ENCODE data around the gene ZBTB34.

Gene ZBTB34

DNA sequence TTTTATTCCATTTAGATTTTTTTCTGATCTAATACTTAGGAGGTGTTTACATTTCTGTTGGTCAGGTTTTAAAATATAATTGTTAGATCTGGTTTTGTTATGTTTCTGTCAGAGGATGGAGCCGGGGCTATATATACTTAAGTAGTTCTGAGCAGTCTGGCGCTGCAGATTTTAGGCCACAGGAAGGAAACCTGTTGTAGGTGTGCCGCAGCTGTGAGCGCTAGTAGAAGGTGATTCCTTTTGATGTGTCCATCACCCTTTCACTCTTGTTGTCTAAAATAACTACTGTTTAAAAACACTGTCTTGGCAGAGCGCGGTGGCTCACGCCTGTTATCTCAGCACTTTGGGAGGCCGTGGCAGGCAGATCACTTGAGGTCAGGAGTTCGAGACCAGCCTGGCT, 17.0 kb downstream of the ZBTB34 start:
- no peak for DNase-seq

DNA sequence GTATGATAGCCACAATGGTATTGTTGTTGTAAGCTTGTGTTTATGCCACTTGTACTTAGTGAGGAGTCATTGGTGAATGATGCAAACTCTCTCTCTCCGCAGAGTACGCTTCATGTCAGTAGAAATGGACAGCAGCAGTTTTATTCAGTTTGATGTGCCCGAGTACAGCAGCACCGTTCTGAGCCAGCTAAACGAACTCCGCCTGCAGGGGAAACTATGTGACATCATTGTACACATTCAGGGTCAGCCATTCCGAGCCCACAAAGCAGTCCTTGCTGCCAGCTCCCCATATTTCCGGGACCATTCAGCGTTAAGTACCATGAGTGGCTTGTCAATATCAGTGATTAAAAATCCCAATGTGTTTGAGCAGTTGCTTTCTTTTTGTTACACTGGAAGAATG, 18.8 kb downstream of the ZBTB34 start:
- DNase-seq: no peak

DNA sequence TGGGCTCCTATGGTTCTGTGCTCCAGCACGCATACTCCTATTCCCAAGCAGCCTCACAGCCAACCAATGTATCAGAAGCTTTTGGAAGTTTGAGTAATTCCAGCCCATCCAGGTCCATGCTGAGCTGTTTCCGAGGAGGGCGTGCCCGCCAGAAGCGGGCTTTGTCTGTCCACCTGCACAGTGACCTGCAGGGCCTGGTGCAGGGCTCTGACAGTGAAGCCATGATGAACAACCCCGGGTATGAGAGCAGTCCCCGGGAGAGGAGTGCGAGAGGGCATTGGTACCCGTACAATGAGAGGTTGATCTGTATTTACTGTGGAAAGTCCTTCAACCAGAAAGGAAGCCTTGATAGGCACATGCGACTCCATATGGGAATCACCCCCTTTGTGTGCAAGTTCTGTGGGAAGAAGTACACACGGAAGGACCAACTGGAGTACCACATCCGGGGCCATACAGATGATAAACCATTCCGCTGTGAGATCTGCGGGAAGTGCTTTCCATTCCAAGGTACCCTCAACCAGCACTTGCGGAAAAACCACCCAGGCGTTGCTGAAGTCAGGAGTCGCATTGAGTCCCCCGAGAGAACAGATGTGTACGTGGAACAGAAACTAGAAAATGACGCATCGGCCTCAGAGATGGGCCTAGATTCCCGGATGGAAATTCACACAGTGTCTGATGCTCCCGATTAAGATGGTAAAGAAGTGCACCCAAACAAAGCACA, 19.9 kb downstream of the ZBTB34 start:
- no peak for DNase-seq

DNA sequence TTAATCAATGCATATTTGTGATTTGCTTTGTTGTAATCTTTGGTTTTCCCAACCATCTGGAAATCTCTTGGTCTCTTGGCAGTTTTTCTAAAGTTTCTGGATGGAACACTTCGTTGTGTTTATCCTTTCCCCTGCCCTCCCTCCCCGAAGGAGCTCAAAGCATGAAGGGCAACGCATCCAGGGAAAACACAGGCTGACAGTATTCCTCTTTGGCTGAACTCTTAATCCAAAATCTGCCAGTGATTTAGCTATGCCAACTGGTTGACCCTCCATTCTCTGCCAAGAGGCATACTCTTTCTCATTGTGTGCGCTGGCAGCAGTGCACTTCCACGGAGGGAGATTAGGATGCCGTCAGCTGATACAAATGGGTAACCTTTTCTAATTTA, 20.5 kb downstream of the ZBTB34 start:
- DNase-seq: no peak

DNA sequence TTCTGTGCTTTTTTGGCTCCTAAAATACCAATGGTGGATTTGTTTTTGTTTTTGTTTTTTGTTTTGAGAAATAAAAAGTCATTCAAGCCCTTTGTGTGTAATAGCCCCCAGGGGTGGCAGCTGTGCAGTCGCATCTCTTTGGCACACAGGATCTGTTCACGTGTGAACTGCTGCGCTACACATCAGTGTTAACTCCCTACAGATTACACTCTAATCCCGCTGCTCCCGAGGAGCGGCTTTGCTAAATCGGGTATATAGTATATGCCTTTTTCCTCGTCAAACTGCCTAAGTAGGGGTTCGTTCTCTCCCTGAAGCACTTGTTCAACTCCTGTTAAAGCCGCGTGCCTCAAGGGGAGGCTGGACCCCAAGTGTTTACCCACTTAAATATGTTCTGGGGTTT, 22.3 kb downstream of the ZBTB34 start:
- DNase-seq: no peak

DNA sequence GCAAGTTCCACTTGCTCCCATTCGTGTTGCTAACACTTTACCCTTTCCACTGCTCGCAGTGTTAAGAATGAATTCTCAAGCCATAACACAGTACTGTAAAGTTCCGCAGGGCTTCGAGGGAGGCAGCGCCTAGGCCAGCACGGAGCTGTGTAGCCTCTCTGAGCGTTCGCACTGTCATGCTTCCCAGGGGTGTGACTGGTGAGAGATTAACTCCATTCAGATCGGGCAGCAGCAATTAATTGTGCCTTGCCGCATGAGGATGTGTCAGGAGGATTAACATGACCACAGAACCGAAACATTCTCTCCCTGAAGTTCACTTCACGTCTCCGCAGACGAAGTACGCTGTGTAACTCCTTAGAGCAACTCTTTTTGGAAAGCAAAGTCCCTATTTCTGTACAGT, 23.2 kb downstream of the ZBTB34 start:
- DNase-seq: no peak

DNA sequence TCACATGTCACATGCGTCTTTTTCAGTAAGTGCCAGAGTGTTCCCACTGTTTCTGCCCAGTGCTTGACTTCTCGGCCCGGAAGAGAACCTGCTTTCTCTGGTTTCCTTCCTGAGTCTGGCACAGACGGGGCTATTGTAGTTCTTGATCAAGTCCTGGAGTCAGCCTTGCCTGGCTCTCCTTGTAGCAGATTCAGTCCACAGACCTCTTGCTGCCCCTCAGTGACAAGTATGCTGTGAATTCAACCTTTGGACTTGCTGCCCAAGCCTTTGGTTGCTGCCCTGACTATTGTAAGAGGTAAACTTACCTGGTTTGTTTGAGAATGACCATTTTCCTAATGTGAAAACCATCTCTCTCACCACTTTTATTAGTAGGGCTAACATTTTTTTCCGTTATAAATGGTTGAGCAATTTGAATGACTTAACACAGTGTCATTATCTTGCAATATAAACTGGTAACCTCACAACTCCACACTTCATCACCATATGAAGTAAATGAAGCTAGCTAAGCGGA, 24.7 kb downstream of the ZBTB34 start:
- DNase-seq: no peak

DNA sequence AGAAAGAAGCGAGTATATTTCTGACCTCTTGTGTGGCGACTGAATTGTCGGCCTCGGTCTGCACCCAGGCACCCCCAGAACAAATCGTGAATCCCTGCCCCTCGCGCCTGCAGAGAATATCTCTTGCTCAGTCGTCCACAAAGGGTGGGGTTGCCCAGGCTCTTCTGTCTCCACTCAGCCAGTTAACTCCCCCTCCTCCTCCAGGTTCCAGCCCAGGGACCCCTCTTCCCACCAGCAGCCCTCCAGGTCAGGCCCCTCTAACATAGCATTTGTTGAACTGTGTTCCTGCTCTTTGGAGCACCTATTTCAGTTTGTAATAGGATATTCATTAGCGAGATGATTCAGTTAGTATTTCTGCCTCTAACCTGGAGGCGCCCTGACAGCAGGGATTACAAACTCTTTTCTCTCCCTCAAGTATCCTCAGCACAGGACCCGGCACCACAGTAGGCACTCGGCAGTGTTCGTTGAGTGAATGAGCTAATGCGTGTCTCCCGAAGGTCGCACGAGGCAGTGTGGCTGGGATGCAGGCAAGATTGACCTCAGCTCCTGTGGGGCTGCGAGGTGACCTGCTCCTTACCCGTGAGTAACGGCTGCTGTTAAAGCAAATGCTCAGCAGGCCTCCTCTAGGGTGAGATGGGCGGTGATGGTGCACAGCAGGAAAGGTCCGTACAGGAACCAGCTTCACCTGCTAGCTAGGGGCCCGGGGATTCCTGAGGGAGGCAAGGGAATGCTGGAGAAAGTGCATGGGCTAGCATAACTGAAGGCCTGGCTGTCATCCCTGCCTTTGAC, 25.8 kb downstream of the ZBTB34 start:
- no peak for DNase-seq

DNA sequence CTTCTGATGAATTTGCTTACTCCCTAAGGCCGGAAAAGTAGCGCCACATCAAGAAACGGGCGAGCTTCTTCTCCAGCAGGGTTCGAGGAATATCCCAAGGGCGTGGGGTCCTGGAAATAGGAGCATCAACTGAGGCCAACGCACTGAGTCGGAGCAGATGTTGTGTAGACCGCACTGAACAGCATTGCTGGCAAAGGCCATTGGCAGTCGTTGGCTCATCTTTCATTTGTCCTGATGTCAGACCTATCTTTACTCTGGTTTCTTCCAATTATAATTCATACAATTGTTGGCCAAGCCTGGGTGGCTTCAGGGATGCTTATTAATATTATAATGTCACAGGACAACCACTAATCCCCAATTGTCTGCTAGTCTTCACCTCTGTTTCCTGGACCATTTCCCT, 26.5 kb downstream of the ZBTB34 start:
- DNase-seq: no peak

DNA sequence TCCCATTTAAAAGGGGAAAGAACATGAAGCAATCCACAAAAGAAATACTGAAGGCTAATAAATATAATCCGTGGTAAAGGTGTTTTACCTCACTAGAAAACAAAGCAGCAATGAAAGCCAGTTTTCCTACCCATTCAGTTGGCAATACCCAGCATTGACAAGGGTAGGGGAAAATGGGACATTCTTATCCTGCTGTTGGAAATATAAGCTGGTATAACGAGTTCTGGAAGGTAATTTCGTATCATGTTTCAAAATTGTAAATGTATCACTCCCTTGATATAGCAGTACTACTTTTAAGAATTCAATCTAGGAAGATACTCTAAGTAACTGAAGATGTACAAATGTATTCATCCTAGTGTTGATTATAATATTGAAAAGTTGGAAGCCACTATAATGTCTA, 31.2 kb downstream of the ZBTB34 start:
- DNase-seq: no peak

DNA sequence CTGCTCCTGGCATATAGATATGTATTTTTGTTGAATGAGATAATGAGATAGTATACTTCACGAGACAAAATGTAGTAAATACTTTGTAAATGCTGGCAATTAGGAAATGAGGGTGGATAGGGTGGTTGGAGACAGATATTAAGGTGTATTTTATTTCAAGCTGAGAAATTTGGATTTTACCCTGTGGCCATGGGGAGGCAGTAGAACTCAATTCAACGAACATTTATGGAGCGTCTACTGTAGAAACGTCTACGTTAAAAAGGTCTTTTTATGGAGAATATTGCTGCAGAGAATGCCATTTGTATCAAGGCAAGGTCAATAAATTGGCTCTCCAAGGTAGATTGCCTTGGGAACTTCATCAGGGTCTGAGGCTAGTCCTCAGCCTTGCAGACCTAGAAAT, 32.6 kb downstream of the ZBTB34 start:
- DNase-seq: no peak

DNA sequence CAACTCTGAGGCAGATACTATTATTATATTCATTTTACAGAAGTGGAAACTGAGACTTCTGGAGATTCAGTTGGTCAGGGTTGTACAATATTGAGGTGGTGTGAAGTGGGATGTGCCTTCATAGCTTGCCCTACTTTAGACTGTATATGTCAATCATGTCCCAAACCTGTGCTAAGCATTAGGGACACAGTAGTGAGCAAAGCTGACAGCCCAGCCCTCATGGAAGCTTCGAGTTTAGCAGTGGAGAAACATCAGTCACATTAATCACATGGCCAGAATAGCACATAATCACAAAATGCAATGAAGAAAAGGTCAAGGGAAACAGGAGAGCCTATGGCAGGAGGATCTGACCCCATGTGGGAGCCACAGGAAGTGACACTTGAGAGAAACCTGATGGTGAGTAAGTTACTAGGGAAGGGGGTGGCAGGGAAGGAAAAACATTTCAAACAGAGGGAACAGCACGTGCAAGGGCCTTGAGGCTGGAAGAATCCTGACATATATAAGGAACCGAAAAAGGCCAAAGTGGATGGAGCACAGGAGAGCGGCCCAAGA, 33.7 kb downstream of the ZBTB34 start:
- DNase-seq: no peak

DNA sequence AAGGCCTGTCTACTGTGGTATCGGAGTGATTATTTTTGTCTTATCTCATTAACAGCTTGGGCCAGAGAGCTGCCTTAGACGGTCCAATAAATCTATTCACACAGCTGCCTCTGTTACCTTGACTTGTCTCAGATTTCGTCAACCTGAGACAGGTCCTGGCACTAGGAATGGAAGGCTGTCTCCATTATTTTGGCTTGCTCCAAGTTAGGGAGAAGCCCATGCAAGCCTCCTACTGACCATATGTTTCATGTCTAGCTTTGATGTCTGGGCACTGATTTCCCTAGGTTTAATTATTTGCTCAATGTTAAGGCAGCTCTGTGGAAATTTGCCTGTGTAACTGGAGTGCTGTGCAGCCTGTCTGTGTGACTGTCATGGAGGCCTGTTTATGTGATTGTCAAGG, 41.8 kb downstream of the ZBTB34 start:
- DNase-seq: no peak

DNA sequence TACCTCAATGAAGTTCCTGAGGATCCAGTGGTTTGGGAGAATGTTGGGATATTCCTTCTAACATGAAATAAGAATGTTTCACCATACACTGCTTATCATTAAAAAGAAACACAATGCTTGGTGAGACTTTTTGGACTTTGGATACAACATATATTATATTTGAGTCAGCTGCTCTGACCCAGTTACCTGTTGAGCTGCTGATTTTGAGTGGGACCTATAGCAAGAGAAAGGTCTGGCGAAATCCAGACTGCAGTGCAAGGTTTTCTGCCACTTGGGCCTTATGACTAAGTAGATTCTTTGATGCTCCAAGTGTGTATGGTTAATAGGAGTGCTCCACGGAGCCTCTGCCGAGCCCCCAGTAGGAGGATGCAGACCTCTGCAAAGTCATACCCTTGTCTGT, 44.1 kb downstream of the ZBTB34 start:
- DNase-seq: no peak

DNA sequence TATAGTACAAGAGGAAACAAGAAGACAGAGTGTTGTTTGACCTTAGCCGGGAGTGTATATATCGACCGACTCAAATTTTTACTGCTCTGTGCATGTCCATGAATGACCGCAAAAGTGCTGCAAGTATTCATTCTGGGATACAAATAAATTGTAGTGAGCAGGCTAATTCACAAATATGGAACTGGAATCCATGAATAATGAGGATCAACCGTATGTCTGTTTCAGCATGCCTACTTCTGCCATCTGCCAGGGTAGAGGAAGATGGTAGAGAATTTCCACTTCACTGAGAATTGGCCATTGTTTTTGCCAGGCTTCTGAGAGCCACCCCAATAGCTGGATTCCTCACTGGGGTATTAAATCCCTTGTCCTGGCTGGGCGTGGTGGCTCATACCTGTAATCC, 45.7 kb downstream of the ZBTB34 start:
- no peak for DNase-seq

DNA sequence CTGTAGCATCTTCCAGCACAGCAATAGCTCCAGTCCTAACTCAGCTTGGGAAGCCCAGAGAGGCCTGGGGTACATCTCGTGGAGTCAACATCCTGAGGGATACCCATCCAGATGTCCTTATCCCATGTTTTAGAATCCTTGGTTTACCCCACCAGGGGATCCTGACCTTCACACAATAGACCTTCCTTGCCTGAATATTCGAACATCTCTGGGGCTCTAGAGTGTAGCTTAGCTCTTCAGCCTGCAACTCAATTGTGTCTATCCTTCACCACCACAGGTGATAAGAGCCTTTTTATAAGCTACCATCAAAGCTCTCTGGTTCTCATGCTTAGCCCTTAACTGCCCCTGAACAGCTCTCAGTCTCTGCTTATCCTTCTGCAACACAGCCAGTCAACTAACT, 46.6 kb downstream of the ZBTB34 start:
- DNase-seq: no peak

DNA sequence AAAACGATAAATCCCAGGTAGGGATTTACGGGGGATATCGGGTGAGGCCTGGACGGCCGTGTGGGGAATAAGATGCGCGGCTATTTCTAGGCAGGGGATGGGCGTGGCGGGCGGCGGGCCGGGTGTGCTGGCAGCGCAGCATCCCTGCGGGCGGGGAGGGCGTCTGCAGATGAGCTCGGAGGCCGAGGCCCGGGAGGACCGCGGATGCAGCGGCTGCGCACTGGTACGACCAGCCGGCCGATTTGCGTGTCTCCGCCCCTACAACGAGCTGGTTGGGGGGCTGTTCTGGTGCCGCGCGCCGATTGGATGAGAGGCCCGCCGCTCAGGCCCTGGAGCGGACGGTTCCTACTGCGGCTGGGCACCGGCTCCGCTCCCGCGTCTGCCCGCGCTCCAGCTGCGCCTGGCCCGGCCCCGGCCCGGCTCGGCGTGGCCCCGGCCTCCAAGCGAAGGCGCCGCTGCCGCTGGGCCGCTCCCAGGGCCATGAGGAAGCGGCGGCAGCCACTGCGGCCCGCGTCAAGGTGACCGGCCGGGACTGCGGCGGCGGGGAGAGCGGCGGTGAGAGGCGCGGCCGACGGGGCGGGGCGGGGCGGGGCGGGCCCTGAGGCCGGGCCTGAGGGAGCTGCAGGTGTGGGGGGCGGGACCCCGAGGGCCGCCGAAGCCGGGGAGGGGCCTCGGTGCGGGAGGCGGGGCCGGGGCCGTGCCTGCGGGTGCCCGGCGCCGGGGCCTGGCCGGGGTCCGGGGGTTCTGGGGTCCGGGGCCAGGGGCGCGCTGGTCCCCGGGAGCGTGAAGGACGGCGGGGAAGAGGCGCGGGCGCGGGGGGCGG, 54.2 kb downstream of the ZBTB34 start, which contains the start of gene RALGPS1:
Gene RALGPS1, plus strand, starts transcription at position 325 of the 823 bp plus-strand sequence. CDS start 47,508 bp downstream, outside the sequence.
- peak; percentile 93 for DNase-seq

DNA sequence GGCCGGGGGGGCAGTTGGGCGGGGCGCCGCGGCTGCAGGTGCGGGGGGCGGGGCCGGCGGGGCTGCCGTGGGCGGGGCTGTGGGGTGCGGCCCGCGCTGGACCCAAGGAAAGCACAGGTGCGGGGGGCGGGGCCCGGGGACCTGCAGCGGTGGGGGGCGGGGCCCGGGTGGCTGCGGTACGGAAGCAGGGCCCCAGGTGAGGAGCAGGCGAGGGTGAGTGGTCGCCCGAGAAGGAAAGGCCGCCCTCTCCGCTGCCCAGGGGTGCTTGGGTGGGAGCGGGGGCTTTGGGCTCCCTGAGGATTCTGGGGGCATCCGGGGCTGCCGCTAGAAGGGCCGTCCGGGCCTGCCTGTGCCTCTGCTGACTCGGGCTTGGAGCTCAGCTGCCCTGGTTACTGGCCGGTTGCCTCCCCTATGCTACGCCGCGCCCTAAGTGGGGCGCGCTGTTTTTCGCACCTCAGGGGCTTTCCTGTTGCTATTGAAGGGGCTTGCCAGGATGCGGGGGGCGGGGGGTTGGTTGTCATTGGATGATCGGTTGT, 54.9 kb downstream of the ZBTB34 start:
- peak; percentile 74 for DNase-seq

DNA sequence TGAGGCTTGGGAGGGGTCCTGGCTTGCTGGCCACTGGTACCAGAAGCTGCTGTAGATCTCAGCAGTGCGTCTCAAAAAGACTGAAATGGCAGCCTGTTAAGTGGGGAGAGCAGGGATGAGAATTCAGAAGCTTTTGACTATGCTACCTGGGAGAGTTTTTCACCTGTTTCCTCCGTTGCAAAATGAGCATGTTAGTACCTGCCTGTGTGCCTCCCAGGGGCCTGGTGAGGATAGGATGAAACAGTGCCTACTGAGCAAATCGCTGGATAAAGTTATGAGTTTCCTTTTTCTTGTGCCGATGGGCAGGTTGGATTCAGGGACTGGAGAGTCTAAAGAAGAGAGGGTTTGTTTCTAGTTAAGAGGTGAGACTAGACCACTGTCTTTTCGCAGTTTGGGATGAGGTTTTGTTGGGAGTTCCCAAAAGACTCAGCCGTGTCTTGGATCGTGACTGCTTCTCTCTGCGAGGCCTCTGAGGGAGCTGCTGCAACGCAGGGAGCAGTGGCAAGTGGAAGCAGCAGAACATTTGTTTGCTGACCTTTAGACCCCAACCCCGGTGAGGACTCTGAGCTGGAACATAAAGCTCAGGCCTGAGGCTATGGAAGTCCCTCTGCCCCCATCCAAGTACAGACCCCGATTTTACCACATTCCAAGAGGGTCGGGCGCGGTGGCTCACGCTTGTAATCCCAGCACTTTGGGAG, 55.6 kb downstream of the ZBTB34 start:
- no peak for DNase-seq

DNA sequence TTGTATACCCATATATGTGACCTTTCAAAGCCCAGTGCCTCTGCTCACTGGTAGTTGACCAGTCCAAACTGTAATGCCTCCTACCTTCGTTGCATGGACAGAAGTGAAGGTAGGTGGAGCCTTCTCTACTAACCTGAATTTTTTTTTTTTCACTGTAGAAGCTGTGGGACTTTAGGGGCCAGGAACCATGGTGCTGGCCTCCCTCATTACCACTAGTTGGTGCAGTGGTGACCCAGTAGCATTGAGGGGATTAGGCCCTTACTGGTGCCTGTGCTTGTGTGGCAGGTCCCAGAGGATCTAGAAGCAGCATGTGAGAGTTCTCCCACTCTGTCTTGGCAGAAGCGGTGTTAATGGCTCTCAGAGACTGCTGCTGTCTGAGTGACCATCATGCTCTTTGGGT, 56.5 kb downstream of the ZBTB34 start:
- DNase-seq: no peak

DNA sequence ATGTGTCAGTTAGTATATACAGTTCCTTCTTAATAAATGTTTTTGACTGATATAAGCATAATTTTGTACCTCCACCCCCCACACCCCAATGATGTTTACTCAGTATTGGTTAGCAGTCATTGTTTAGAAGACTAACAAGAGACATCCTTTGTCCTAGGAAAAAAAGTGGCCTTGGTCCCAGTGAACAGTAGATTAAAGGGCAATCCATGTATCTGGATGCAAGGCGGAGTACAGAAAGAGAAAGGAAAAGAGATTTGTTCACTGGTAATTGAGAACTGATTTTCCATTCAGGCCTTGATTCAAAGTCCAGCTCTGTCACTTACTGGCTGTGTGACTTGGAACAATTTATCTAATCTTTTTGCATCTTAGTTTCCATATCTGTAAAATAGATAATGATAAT, 58.8 kb downstream of the ZBTB34 start:
- DNase-seq: no peak

DNA sequence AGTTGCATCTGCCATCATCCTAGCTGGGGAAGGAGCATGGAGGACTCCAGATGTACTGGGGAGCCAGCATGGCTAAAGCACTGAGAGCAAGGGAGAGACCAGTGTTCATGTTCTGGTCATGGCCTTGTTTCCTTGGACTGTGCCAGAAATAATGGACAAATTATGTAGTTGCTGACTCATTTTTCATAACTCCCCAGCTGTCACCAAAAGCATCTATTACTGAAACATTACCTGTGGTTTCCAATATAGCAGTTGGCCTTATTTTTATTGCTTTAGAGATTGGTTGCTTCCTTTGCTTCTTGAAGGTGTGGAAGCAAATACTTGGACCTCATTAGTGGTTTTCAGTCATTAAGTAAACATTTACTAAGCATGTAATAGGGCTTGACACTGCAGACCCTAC, 65.4 kb downstream of the ZBTB34 start:
- DNase-seq: no peak

Measured in NCI-H1436 (cell line).